ENCODE results near the gene EFNA1. TPM values are rescaled to one million over a fixed set of nuclear protein-coding genes. Genes with fewer than 3 reads are reported as not detected.

The EFNA1 gene
- total RNA-seq, 3 donors from 2014 or later (not counting 1 experiment from before 2014, with no cell fraction given), result 1.5 to 1.9 (median 1.9) TPM

- Histone ChIP-seq H3K9me3 (ENCODE audit: control insufficient read depth, insufficient read depth, low read length) (no peaks in the 10 kb centered on the region), H3K36me3 (ENCODE audit: control insufficient read depth, insufficient read depth, low read length) (no peaks in the 10 kb centered on the region), H3K4me1 (ENCODE audit: control insufficient read depth, insufficient read depth, low read length) (peaks cover 1% of the 10 kb centered on the region), H3K27ac (ENCODE audit: low read length) (no peak overlapping the region), H3K27me3 (ENCODE audit: control insufficient read depth, insufficient read depth, low read length) (no peaks in the 10 kb centered on the region), H3K4me3 (ENCODE audit: low read length) (no peak overlapping the region)
- Mint-ChIP-seq H3K36me3 (no peaks in the 10 kb centered on the region), H3K4me1 (peaks cover 0 to 5% of the 10 kb centered on the region in 2 donors), H3K9me3 (no peaks in the 10 kb centered on the region), H3K4me3 (no peak overlapping the region), H3K27ac (no peak overlapping the region), H3K27me3 (ENCODE audit: low read depth in 2 of 2) (peaks cover 0 to 9% of the 10 kb centered on the region in 2 donors)
- DNase-seq, result no peak
- no peak for ATAC-seq
- intact Hi-C loops (cut with micrococcal nuclease), result no loop called here
- 93% methylated on average over 2 of the region's 2 CpGs for WGBS (ENCODE audit: insufficient coverage)
- TF ChIP-seq, protein P1, sequence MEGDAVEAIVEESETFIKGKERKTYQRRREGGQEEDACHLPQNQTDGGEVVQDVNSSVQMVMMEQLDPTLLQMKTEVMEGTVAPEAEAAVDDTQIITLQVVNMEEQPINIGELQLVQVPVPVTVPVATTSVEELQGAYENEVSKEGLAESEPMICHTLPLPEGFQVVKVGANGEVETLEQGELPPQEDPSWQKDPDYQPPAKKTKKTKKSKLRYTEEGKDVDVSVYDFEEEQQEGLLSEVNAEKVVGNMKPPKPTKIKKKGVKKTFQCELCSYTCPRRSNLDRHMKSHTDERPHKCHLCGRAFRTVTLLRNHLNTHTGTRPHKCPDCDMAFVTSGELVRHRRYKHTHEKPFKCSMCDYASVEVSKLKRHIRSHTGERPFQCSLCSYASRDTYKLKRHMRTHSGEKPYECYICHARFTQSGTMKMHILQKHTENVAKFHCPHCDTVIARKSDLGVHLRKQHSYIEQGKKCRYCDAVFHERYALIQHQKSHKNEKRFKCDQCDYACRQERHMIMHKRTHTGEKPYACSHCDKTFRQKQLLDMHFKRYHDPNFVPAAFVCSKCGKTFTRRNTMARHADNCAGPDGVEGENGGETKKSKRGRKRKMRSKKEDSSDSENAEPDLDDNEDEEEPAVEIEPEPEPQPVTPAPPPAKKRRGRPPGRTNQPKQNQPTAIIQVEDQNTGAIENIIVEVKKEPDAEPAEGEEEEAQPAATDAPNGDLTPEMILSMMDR (IDR thresholded peaks at IDR 0.05), result no peak
Measured at GRCh38 chr1:155121249-155121648, 6.4 kb upstream of the EFNA1 start.

DNA sequence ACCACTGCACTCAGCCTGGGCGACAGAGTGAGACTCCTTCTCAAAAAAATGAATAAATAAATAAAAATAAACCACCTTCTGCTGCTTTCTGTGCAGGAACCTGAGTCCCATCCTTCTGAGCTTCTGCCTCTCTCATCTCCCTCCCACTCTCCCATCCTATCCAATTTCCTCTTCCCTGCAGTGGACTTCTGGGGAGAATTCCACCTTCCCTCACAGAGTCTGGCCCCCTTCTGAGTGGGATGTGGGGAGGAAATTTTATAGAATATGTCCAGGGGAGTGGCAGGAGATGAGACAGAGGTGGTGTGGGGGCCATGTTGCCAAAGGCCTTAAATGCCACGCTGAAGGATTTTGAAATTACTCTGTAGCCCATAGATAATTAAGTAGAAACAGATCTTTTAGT is 5.4 kb upstream of the EFNA1 start:
- intact Hi-C loops (cut with micrococcal nuclease), result no loop called here
- peaks cover 8 to 16% of the 10 kb centered on the region in 2 donors for H3K4me1 Mint-ChIP-seq
- H3K36me3 ChIP-seq (ENCODE audit: control insufficient read depth, insufficient read depth, low read length), result no peaks in the 10 kb centered on the region
- no peaks in the 10 kb centered on the region for H3K9me3 ChIP-seq (ENCODE audit: control insufficient read depth, insufficient read depth, low read length)
- TF ChIP-seq, protein P1 (IDR thresholded peaks at IDR 0.05), result no peak
- DNase-seq (no peak), ATAC-seq (no peak)
- no peak overlapping the region for H3K4me3 ChIP-seq (ENCODE audit: low read length)
- H3K27ac ChIP-seq (ENCODE audit: low read length), result no peak overlapping the region
- H3K4me3 Mint-ChIP-seq, result no peak overlapping the region
- no peaks in the 10 kb centered on the region for H3K36me3 Mint-ChIP-seq
- H3K27me3 Mint-ChIP-seq (ENCODE audit: low read depth in 2 of 2), result peaks cover 0 to 14% of the 10 kb centered on the region in 2 donors
- H3K4me1 ChIP-seq (ENCODE audit: control insufficient read depth, insufficient read depth, low read length), result peaks cover 12% of the 10 kb centered on the region
- no peaks in the 10 kb centered on the region for H3K9me3 Mint-ChIP-seq
- peaks cover 8% of the 10 kb centered on the region for H3K27me3 ChIP-seq (ENCODE audit: control insufficient read depth, insufficient read depth, low read length)
- no peak overlapping the region for H3K27ac Mint-ChIP-seq
- WGBS (ENCODE audit: insufficient coverage), result 81% methylated on average over 2 of the region's 2 CpGs

DNA sequence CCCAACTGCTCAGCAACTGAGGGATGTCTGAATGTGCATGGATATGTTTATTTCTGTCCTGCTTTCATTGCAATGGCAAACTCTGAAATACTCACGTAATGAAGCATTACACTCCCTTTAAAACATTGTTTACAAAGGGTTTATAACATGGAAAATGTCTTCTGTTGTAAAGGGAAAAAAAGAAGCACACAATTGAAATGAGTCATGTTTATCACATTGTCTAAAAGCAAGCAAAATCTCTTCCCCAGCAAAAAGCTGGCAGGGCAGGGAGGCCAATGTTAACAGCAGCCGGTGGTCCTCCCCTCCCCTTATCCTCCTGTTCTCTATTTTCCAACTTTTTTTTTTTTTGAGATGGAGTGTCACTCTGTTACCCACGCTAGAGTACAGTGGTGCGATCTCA is 3.9 kb upstream of the EFNA1 start:
- 100% methylated on average over 1 of the region's 4 CpGs for WGBS (ENCODE audit: insufficient coverage)
- Mint-ChIP-seq H3K4me3 (no peak overlapping the region), H3K9me3 (no peaks in the 10 kb centered on the region), H3K27ac (no peak overlapping the region), H3K27me3 (ENCODE audit: low read depth in 2 of 2) (peaks cover 7 to 22% of the 10 kb centered on the region in 2 donors), H3K4me1 (peaks cover 19 to 28% of the 10 kb centered on the region in 2 donors), H3K36me3 (no peaks in the 10 kb centered on the region)
- intact Hi-C loops (cut with micrococcal nuclease), result no loop called here
- H3K27ac ChIP-seq (ENCODE audit: low read length), result no peak overlapping the region
- ATAC-seq, result no peak
- peaks cover 26% of the 10 kb centered on the region for H3K4me1 ChIP-seq (ENCODE audit: control insufficient read depth, insufficient read depth, low read length)
- no peaks in the 10 kb centered on the region for H3K9me3 ChIP-seq (ENCODE audit: control insufficient read depth, insufficient read depth, low read length)
- TF ChIP-seq, protein P1 (IDR thresholded peaks at IDR 0.05), result no peak
- peaks cover 18% of the 10 kb centered on the region for H3K27me3 ChIP-seq (ENCODE audit: control insufficient read depth, insufficient read depth, low read length)
- H3K4me3 ChIP-seq (ENCODE audit: low read length), result no peak overlapping the region
- H3K36me3 ChIP-seq (ENCODE audit: control insufficient read depth, insufficient read depth, low read length), result no peaks in the 10 kb centered on the region
- DNase-seq, result no peak

All from natural killer cell (primary cell).